ENCODE results near the gene GNAL.
"Not testable (repeated sequence)": the region's sequence is repeated elsewhere in the genome, so short reads cannot be mapped to it uniquely, and the experiment has no call there.

Gene GNAL

DNA sequence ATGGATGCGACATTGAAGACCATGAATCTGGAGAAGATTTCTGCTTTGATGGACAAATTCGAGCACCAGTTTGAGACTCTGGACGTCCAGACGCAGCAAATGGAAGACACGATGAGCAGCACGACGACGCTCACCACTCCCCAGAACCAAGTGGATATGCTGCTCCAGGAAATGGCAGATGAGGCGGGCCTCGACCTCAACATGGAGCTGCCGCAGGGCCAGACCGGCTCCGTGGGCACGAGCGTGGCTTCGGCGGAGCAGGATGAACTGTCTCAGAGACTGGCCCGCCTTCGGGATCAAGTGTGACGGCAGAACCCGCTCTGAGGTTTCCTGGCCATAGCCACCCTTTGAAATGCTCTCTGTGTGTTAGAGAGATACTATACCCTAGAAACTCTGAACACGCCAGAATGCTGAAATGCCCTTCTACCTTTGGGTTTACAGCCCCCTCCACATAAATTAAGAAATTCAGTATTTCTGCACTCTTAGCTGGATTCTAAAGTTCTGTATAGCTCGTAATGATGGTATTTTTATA lies 162.8 kb downstream of the GNAL start:
- Histone ChIP-seq H3K36me3 (ENCODE audit: control insufficient read depth in 2 of 2, insufficient read depth in 1 of 2, low read length in 2 of 2) (peaks cover 0 to 3% of the 10 kb centered on the region in 2 experiments), H3K4me3 (ENCODE audit: low read depth, low read length) (peak overlapping the region; percentile 60), H3K27ac (ENCODE audit: extremely low read depth, low read depth, low read length) (peak overlapping the region; percentile 58), H3K4me1 (ENCODE audit: control insufficient read depth, insufficient read depth, low read length) (peaks cover 10% of the 10 kb centered on the region), H3K9me3 (ENCODE audit: control insufficient read depth, insufficient read depth, low read depth, low read length) (no peaks in the 10 kb centered on the region)
- ChIA-PET POLR2A (no interaction called here), CTCF (interaction anchor here (0.7 to 0.8 kb wide), 2 partner anchors 64 to 143 kb away, joined by 3 to 4 read pairs; no protein-coding TSS in a partner anchor)
- no peak for TF ChIP-seq ZNF623 (tag by site-specific recombination; IDR thresholded peaks at IDR 0.05)
- TF ChIP-seq CTCF (tag by site-specific recombination; IDR thresholded peaks at IDR 0.05) = 0 out of 2 replicates have a peak, but pooled peaks have one; percentile 4
- TF ChIP-seq ZIC2 (tag by site-specific recombination; IDR thresholded peaks at IDR 0.05) = no peak
- no peak for TF ChIP-seq KLF8 (tag by site-specific recombination; IDR thresholded peaks at IDR 0.05)
- no peak for TF ChIP-seq ZNF610 (tag by site-specific recombination; IDR thresholded peaks at IDR 0.05; ENCODE audit: borderline replicate concordance)
- 0 out of 2 replicates have a peak, but pooled peaks have one; percentile 13 for TF ChIP-seq ZEB2 (tag by site-specific recombination; IDR thresholded peaks at IDR 0.05)
- no peak for TF ChIP-seq KLF16 (tag by site-specific recombination; IDR thresholded peaks at IDR 0.05)
- TF ChIP-seq ZNF600 (tag by site-specific recombination; IDR thresholded peaks at IDR 0.05) = peak; percentile 25; the same call in 1 of the 2 replicates
- TF ChIP-seq SP2 (tag by site-specific recombination; IDR thresholded peaks at IDR 0.05) = peak; percentile 16; the same call in 1 of the 2 replicates
- TF ChIP-seq ZBTB26 (tag by site-specific recombination; optimal IDR thresholded peaks at IDR 0.05) = no peak
- TF ChIP-seq ZNF433 (tag by site-specific recombination; IDR thresholded peaks at IDR 0.05; ENCODE audit: low read depth) = no peak
- TF ChIP-seq, protein P1, sequence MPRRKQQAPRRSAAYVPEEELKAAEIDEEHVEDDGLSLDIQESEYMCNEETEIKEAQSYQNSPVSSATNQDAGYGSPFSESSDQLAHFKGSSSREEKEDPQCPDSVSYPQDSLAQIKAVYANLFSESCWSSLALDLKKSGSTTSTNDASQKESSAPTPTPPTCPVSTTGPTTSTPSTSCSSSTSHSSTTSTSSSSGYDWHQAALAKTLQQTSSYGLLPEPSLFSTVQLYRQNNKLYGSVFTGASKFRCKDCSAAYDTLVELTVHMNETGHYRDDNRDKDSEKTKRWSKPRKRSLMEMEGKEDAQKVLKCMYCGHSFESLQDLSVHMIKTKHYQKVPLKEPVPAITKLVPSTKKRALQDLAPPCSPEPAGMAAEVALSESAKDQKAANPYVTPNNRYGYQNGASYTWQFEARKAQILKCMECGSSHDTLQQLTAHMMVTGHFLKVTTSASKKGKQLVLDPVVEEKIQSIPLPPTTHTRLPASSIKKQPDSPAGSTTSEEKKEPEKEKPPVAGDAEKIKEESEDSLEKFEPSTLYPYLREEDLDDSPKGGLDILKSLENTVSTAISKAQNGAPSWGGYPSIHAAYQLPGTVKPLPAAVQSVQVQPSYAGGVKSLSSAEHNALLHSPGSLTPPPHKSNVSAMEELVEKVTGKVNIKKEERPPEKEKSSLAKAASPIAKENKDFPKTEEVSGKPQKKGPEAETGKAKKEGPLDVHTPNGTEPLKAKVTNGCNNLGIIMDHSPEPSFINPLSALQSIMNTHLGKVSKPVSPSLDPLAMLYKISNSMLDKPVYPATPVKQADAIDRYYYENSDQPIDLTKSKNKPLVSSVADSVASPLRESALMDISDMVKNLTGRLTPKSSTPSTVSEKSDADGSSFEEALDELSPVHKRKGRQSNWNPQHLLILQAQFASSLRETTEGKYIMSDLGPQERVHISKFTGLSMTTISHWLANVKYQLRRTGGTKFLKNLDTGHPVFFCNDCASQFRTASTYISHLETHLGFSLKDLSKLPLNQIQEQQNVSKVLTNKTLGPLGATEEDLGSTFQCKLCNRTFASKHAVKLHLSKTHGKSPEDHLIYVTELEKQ (tag by site-specific recombination; IDR thresholded peaks at IDR 0.05; ENCODE audit: borderline replicate concordance) = no peak
- no peak for TF ChIP-seq TRIM28 (IDR thresholded peaks at IDR 0.05; ENCODE audit: borderline replicate concordance, low read length)
- no peak for TF ChIP-seq BCL6B (tag by site-specific recombination; IDR thresholded peaks at IDR 0.05)
- 0 out of 2 replicates have a peak, but pooled peaks have one; percentile 1 for TF ChIP-seq YY1 (tag by site-specific recombination; IDR thresholded peaks at IDR 0.05)
- TF ChIP-seq YY2 (tag by site-specific recombination; IDR thresholded peaks at IDR 0.05) = 0 out of 2 replicates have a peak, but pooled peaks have one; percentile 40
- no peak for TF ChIP-seq ZNF768 (tag by site-specific recombination; IDR thresholded peaks at IDR 0.05)
- TF ChIP-seq ZNF664 (tag by site-specific recombination; IDR thresholded peaks at IDR 0.05) = no peak
- TF ChIP-seq ZSCAN23 (tag by site-specific recombination; IDR thresholded peaks at IDR 0.05) = no peak
- TF ChIP-seq GLI4 (tag by site-specific recombination; IDR thresholded peaks at IDR 0.05) = no peak
- no peak for TF ChIP-seq ZNF521 (tag by site-specific recombination; IDR thresholded peaks at IDR 0.05)
- no peak for TF ChIP-seq ZNF660 (tag by site-specific recombination; IDR thresholded peaks at IDR 0.05)
- TF ChIP-seq ZBTB17 (tag by site-specific recombination; IDR thresholded peaks at IDR 0.05) = peak; percentile 94
- TF ChIP-seq, protein P2, sequence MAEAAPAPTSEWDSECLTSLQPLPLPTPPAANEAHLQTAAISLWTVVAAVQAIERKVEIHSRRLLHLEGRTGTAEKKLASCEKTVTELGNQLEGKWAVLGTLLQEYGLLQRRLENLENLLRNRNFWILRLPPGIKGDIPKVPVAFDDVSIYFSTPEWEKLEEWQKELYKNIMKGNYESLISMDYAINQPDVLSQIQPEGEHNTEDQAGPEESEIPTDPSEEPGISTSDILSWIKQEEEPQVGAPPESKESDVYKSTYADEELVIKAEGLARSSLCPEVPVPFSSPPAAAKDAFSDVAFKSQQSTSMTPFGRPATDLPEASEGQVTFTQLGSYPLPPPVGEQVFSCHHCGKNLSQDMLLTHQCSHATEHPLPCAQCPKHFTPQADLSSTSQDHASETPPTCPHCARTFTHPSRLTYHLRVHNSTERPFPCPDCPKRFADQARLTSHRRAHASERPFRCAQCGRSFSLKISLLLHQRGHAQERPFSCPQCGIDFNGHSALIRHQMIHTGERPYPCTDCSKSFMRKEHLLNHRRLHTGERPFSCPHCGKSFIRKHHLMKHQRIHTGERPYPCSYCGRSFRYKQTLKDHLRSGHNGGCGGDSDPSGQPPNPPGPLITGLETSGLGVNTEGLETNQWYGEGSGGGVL (tag by site-specific recombination; IDR thresholded peaks at IDR 0.05) = no peak
- TF ChIP-seq BCL11B (tag by site-specific recombination; IDR thresholded peaks at IDR 0.05; ENCODE audit: low read depth) = no peak
- no peak for TF ChIP-seq ZNF341 (tag by site-specific recombination; IDR thresholded peaks at IDR 0.05; ENCODE audit: low read depth)
- no peak for TF ChIP-seq ZNF223 (tag by site-specific recombination; IDR thresholded peaks at IDR 0.05)

DNA sequence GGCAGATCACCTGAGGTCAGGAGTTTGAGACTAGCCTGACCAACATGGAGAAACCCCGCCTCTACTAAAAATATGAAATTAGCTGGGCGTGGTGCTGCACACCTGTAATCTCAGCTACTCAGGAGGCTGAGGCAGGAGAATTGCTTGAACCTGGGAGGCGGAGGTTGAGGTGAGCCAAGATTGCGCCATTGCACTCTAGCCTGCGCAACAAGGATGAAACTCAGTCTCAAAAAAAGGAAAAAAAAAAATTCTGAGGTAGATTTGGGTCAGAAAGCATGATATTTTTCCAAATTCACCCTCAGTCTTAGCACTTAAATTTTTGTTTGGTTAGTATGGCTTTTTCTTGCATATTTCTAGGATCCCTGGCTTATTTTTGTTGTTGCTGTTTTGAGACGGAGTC lies 165.5 kb downstream of the GNAL start:
- POLR2A ChIA-PET; H3K4me3 ChIP-seq (ENCODE audit: low read depth, low read length); H3K9me3 ChIP-seq (ENCODE audit: control insufficient read depth, insufficient read depth, low read depth, low read length); H3K27ac ChIP-seq (ENCODE audit: extremely low read depth, low read depth, low read length); H3K36me3 ChIP-seq (ENCODE audit: control insufficient read depth in 2 of 2, insufficient read depth in 1 of 2, low read length in 2 of 2): not testable (repeated sequence)
- peaks cover 18% of the 10 kb centered on the region for H3K4me1 ChIP-seq (ENCODE audit: control insufficient read depth, insufficient read depth, low read length)
- CTCF ChIA-PET = interaction anchor here (0.8 kb wide), 1 partner anchor 55 kb away, joined by 3 read pairs; no protein-coding TSS in a partner anchor

Measured in HEK293 (cell line).